HepG2 (cell line): ENCODE data around the gene PARP14. TPM values are rescaled to one million over a fixed set of nuclear protein-coding genes. Genes with fewer than 3 reads are reported as not detected.
A peak's percentile ranks its signal among the peaks of the same experiment; 100 is the strongest.

Experiments used
- ARHGAP35 ChIP-seq: sonication (generic); formaldehyde crosslinking; IDR thresholded peaks from 2 replicates; pipeline ENCODE4 v1.9.0; 2022; ENCODE audit warnings: mild to moderate bottlenecking, inconsistent platforms, moderate library complexity, missing genetic modification reagents, borderline replicate concordance
- CBX2 ChIP-seq, 2 experiments: fragments of 200-600 bp in 1 of 2; sonication (generic); formaldehyde crosslinking in 1 of 2; IDR thresholded peaks; 2 replicates each; pipeline versions ENCODE4 v1.7.0 to v1.8.1; 2018 to 2022; ENCODE audit warnings: low read depth in 2 of 2, low read length in 1 of 2, mild to moderate bottlenecking in 1 of 2, missing genetic modification reagents in 1 of 2
- EED ChIP-seq: sonication (generic); formaldehyde crosslinking; IDR thresholded peaks from 2 replicates; pipeline ENCODE4 v1.5.0; 2020; ENCODE audit warnings: mild to moderate bottlenecking, missing genetic modification reagents
- FIP1L1 ChIP-seq: fragments of 200-400 bp; formaldehyde crosslinking; IDR thresholded peaks from 2 replicates; pipeline ENCODE4 v1.6.1; 2018; ENCODE audit warnings: low read depth, mild to moderate bottlenecking, low read length, moderate library complexity, borderline replicate concordance; ENCODE audit not compliant: insufficient read depth
- GLI4 ChIP-seq: sonication (generic); formaldehyde crosslinking; IDR thresholded peaks from 2 replicates; pipeline ENCODE4 v1.5.1; 2020; ENCODE audit warnings: missing genetic modification reagents, mild to moderate bottlenecking, moderate library complexity, borderline replicate concordance
- IRX3 ChIP-seq: sonication (generic); formaldehyde crosslinking; IDR thresholded peaks from 2 replicates; pipeline ENCODE4 v1.8.1; 2023; ENCODE audit warnings: mild to moderate bottlenecking, low read depth, missing genetic modification reagents, borderline replicate concordance
- POLR2A ChIP-seq, 2 experiments: IDR thresholded peaks; 2 replicates each; pipeline ENCODE4 v1.6.1; 2011; ENCODE audit warnings: low read depth in 2 of 2, low read length in 2 of 2, mild to moderate bottlenecking in 1 of 2, moderate library complexity in 1 of 2; ENCODE audit not compliant: insufficient read depth in 1 of 2
- POLR2AphosphoS5 ChIP-seq: IDR thresholded peaks from 2 replicates; pipeline ENCODE4 v1.6.1; 2012; ENCODE audit warnings: low read depth, low read length
- RBM22 ChIP-seq: fragments of 200-400 bp; formaldehyde crosslinking; optimal IDR thresholded peaks from 2 replicates; pipeline ENCODE3; 2017; ENCODE audit warnings: mild to moderate bottlenecking, low read length, moderate library complexity
- SIX1 ChIP-seq: sonication (generic); formaldehyde crosslinking; IDR thresholded peaks from 2 replicates; pipeline ENCODE4 v1.4.0; 2020; ENCODE audit warnings: missing genetic modification reagents, borderline replicate concordance
- SIX4 ChIP-seq: sonication (generic); formaldehyde crosslinking; IDR thresholded peaks from 2 replicates; pipeline ENCODE4 v1.4.0; 2020; ENCODE audit warnings: missing genetic modification reagents
- TBL1XR1 ChIP-seq: fragments of 150-350 bp; IDR thresholded peaks from 2 replicates; pipeline ENCODE4 v1.6.1; 2014; ENCODE audit warnings: borderline replicate concordance, low read length; ENCODE audit not compliant: partially characterized antibody
- ZBTB42 ChIP-seq: sonication (generic); formaldehyde crosslinking; IDR thresholded peaks from 2 replicates; pipeline ENCODE4 v1.5.0; 2020; ENCODE audit warnings: mild to moderate bottlenecking, missing genetic modification reagents
- ZFP82 ChIP-seq: sonication (generic); formaldehyde crosslinking; IDR thresholded peaks from 2 replicates; pipeline ENCODE4 v1.5.1; 2020; ENCODE audit warnings: mild to moderate bottlenecking, missing genetic modification reagents, borderline replicate concordance
- ZNF441 ChIP-seq: sonication (generic); formaldehyde crosslinking; IDR thresholded peaks from 2 replicates; pipeline ENCODE4 v1.7.0; 2021; ENCODE audit warnings: missing genetic modification reagents, borderline replicate concordance
- ZNF547 ChIP-seq: sonication (generic); formaldehyde crosslinking; IDR thresholded peaks from 2 replicates; pipeline ENCODE4 v1.5.1; 2020; ENCODE audit warnings: mild to moderate bottlenecking, missing genetic modification reagents
- ZNF562 ChIP-seq: sonication (generic); formaldehyde crosslinking; IDR thresholded peaks from 2 replicates; pipeline ENCODE4 v1.8.0; 2022; ENCODE audit warnings: missing genetic modification reagents, borderline replicate concordance
- ZNF614 ChIP-seq: IDR thresholded peaks from 2 replicates; pipeline ENCODE4 v1.6.1; 2018; ENCODE audit warnings: missing biosample characterization, missing genetic modification reagents, inconsistent platforms, borderline replicate concordance
- ZNF616 ChIP-seq: sonication (generic); formaldehyde crosslinking; IDR thresholded peaks from 2 replicates; pipeline ENCODE4 v1.5.0; 2020; ENCODE audit warnings: low read depth, mild to moderate bottlenecking, missing genetic modification reagents
- ZNF724P ChIP-seq: sonication (generic); formaldehyde crosslinking; IDR thresholded peaks from 2 replicates; pipeline ENCODE4 v1.8.0; 2022; ENCODE audit warnings: missing genetic modification reagents, borderline replicate concordance
- ZNF788 ChIP-seq: sonication (generic); formaldehyde crosslinking; IDR thresholded peaks from 2 replicates; pipeline ENCODE4 v1.5.0; 2020; ENCODE audit warnings: mild to moderate bottlenecking, missing genetic modification reagents, borderline replicate concordance
- ZNF850 ChIP-seq: sonication (generic); formaldehyde crosslinking; conservative IDR thresholded peaks from 2 replicates; pipeline ENCODE4 v1.9.0; 2021; ENCODE audit warnings: mild to moderate bottlenecking, missing genetic modification reagents
- polyA plus RNA-seq, 8 experiments: library from polyadenylated mRNA; depleted of rRNA in 3 of 8; stranded (reverse) in 7 of 8; unstranded in 1 of 8; fragments of >200 nt; fragmentation: Illumina TruSeq in 4 of 8; extraction: Trizol in 4 of 8; gene quantifications; 2 replicates each; pipeline versions ENCODE4 v1.2.1 to v1.2.3, GENCODE V29; 2011 to 2016; ENCODE audit warnings: low read depth in 4 of 8, missing spikeins in 1 of 8, mixed read lengths in 1 of 8; ENCODE audit not compliant: insufficient read depth in 1 of 8
- total RNA-seq, 5 experiments: library from RNA; depleted of rRNA; stranded (reverse); fragments of >200 nt; fragmentation: Illumina TruSeq; extraction: Trizol; gene quantifications; 2 replicates each; pipeline ENCODE4 v1.2.3, GENCODE V29; 2016; ENCODE audit warnings: low read depth in 1 of 5
- TF ChIP-seq, protein P1 (sequence below): sonication (generic); formaldehyde crosslinking; IDR thresholded peaks from 2 replicates; pipeline ENCODE4 v1.4.0; 2020; ENCODE audit warnings: missing genetic modification reagents
- TF ChIP-seq, protein P2 (sequence below): sonication (generic); IDR thresholded peaks from 2 replicates; pipeline ENCODE4 v1.6.1; 2016; ENCODE audit warnings: low read depth, borderline replicate concordance

PARP14 gene
- total and polyA plus RNA-seq, 2 of the 13 experiments (the other 11 are each of a cell fraction or from before 2014, with no cell fraction given), result 9.0 to 19.1 TPM

DNA sequence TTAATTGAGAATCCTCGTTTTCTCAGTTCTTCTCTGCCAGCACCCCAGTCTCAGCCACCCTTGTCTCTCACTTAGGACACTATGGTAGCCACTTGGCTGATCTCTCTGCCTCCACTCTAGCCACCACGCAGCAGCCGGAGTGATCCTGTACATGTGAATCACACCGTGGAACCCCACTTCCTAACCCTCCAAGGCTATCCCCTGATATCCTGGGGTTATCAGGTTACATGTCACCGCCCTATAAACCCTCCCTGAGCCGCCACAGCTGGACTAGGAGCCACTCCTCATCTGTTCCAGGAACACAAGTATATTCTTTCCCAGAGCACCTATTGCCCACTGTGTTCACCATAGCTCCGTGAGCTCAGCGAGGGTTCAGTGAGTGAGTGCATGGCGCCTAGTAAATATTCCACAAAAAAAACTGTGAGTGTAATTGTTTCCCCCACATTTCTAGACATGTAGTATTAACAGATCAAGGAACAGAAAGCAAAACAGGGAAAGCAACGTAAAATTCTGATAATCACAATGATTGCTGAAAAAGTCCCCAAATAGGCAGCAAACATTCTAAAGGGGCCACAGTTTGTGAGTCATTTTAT, 661 bp upstream of the PARP14 start (continued):
- TF ChIP-seq, protein P1, sequence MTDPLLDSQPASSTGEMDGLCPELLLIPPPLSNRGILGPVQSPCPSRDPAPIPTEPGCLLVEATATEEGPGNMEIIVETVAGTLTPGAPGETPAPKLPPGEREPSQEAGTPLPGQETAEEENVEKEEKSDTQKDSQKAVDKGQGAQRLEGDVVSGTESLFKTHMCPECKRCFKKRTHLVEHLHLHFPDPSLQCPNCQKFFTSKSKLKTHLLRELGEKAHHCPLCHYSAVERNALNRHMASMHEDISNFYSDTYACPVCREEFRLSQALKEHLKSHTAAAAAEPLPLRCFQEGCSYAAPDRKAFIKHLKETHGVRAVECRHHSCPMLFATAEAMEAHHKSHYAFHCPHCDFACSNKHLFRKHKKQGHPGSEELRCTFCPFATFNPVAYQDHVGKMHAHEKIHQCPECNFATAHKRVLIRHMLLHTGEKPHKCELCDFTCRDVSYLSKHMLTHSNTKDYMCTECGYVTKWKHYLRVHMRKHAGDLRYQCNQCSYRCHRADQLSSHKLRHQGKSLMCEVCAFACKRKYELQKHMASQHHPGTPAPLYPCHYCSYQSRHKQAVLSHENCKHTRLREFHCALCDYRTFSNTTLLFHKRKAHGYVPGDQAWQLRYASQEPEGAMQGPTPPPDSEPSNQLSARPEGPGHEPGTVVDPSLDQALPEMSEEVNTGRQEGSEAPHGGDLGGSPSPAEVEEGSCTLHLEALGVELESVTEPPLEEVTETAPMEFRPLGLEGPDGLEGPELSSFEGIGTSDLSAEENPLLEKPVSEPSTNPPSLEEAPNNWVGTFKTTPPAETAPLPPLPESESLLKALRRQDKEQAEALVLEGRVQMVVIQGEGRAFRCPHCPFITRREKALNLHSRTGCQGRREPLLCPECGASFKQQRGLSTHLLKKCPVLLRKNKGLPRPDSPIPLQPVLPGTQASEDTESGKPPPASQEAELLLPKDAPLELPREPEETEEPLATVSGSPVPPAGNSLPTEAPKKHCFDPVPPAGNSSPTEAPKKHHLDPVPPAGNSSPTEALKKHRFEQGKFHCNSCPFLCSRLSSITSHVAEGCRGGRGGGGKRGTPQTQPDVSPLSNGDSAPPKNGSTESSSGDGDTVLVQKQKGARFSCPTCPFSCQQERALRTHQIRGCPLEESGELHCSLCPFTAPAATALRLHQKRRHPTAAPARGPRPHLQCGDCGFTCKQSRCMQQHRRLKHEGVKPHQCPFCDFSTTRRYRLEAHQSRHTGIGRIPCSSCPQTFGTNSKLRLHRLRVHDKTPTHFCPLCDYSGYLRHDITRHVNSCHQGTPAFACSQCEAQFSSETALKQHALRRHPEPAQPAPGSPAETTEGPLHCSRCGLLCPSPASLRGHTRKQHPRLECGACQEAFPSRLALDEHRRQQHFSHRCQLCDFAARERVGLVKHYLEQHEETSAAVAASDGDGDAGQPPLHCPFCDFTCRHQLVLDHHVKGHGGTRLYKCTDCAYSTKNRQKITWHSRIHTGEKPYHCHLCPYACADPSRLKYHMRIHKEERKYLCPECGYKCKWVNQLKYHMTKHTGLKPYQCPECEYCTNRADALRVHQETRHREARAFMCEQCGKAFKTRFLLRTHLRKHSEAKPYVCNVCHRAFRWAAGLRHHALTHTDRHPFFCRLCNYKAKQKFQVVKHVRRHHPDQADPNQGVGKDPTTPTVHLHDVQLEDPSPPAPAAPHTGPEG (CRISPR knock-in tag), result no peak
- TF ChIP-seq ZNF614 (CRISPR knock-in tag) (0 out of 2 replicates have a peak, but pooled peaks have one; percentile 7), ZNF562 (CRISPR knock-in tag) (no peak), ARHGAP35 (CRISPR knock-in tag) (0 out of 2 replicates have a peak, but pooled peaks have one; percentile 45), ZNF441 (CRISPR knock-in tag) (no peak), GLI4 (peak; percentile 72; the same call in 1 of the 2 replicates), POLR2AphosphoS5 (0 out of 2 replicates have a peak, but pooled peaks have one; percentile 20), RBM22 (no peak), TBL1XR1 (no peak), ZNF547 (0 out of 2 replicates have a peak, but pooled peaks have one; percentile 38), EED (no peak), ZNF724P (CRISPR knock-in tag) (no peak), ZFP82 (CRISPR knock-in tag) (0 out of 2 replicates have a peak, but pooled peaks have one; percentile 3), IRX3 (no peak), ZNF616 (CRISPR knock-in tag) (no peak), FIP1L1 (no peak), POLR2A (IDR thresholded peaks at IDR 0.05; ENCODE audit: insufficient read depth in 1 of 2, low read depth in 2 of 2, low read length in 2 of 2) (peak in 1 of 2 experiments; percentile 29; a peak in 1 of 4 replicates), SIX1 (peak; percentile 60; the same call in 1 of the 2 replicates), ZNF850 (no peak), CBX2 (IDR thresholded peaks at IDR 0.05; ENCODE audit: low read depth, low read length) (no peak), CBX2 (CRISPR knock-in tag; IDR thresholded peaks at IDR 0.05; ENCODE audit: low read depth) (no peak), ZBTB42 (CRISPR knock-in tag) (no peak), SIX4 (CRISPR knock-in tag) (peak; percentile 56; the same call in 1 of the 2 replicates), ZNF788 (CRISPR knock-in tag) (0 out of 2 replicates have a peak, but pooled peaks have one; percentile 1)
- TF ChIP-seq, protein P2, sequence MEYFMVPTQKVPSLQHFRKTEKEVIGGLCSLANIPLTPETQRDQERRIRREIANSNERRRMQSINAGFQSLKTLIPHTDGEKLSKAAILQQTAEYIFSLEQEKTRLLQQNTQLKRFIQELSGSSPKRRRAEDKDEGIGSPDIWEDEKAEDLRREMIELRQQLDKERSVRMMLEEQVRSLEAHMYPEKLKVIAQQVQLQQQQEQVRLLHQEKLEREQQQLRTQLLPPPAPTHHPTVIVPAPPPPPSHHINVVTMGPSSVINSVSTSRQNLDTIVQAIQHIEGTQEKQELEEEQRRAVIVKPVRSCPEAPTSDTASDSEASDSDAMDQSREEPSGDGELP, result peak; percentile 26; the same call in 1 of the 2 replicates
